Tibial nerve (tissue), 4 donors: ENCODE results near the gene VDR. TPM values are rescaled to one million over a fixed set of nuclear protein-coding genes. Genes with fewer than 3 reads are reported as not detected.

ENCODE experiments used
- DNase-seq, 2 donors: peaks; one replicate each; pipeline ENCODE4 v3.0.0-alpha.2; 2019; ENCODE audit warnings: low spot score in 2 of 2
- H3K27ac ChIP-seq, 4 donors: fragments of 200-600 bp; sonication (generic) in 3 of 4; one replicate each; pipeline ENCODE4 v1.5.1; 2017 to 2019; ENCODE audit warnings: mild to moderate bottlenecking in 1 of 4
- H3K27me3 ChIP-seq, 2 donors: fragments of 200-600 bp; sonication (generic) in 1 of 2; one replicate each; pipeline versions ENCODE4 v1.5.1 to v1.6.0; 2017 to 2019
- H3K36me3 ChIP-seq, 3 donors: fragments of 200-600 bp; sonication (generic); one replicate each; pipeline ENCODE4 v1.5.1; 2018 to 2019
- H3K4me1 ChIP-seq, 4 donors: fragments of 200-600 bp; sonication (generic) in 3 of 4; one replicate each; pipeline ENCODE4 v1.5.1; 2017 to 2019
- H3K4me3 ChIP-seq, 4 donors: fragments of 200-600 bp; sonication (generic) in 3 of 4; one replicate each; pipeline ENCODE4 v1.5.1; 2017 to 2019; ENCODE audit warnings: mild to moderate bottlenecking in 1 of 4, moderate library complexity in 1 of 4
- H3K9me3 ChIP-seq, 4 donors: fragments of 200-600 bp; sonication (generic) in 3 of 4; one replicate each; pipeline ENCODE4 v1.5.1; 2017 to 2019
- CTCF ChIP-seq, 5 experiments: fragments of 200-600 bp in 3 of 5; fragments of 450-650 bp in 2 of 5; sonication (generic) in 3 of 5; IDR thresholded peaks; one replicate each; pipeline ENCODE4 v1.5.1; 2016 to 2019; ENCODE audit warnings: antibody characterized with exemption in 5 of 5, mild to moderate bottlenecking in 3 of 5, moderate library complexity in 2 of 5
- EP300 ChIP-seq, 2 donors: sonication (generic); formaldehyde crosslinking; IDR thresholded peaks; one replicate each; pipeline ENCODE4 v1.6.1; 2017; ENCODE audit warnings: antibody characterized with exemption in 2 of 2, mild to moderate bottlenecking in 1 of 2
- POLR2A ChIP-seq, 2 donors: fragments of 450-650 bp; IDR thresholded peaks; one replicate each; pipeline ENCODE4 v1.6.1; 2017; ENCODE audit warnings: antibody characterized with exemption in 2 of 2, mild to moderate bottlenecking in 2 of 2, moderate library complexity in 2 of 2
- WGBS, 2 donors: methylation state at CpG; one replicate each; pipeline ENCODE4 v1.1.5; 2018; 5-methylcytosine and 5-hydroxymethylcytosine counted together
- total RNA-seq, 4 donors: library from RNA; depleted of rRNA; stranded (reverse); fragments of >200 nt; gene quantifications; one replicate each; pipeline ENCODE4 v1.1.0, GENCODE V29; 2016

The VDR gene
- total RNA-seq, 4 donors from 2014 or later: 0.78 to 6.6 (median 1.1) TPM

- no peak for DNase-seq
- no peak overlapping the region for H3K27ac ChIP-seq
- TF ChIP-seq CTCF (IDR thresholded peaks at IDR 0.05): no peak
- TF ChIP-seq POLR2A (IDR thresholded peaks at IDR 0.05): no peak
- no peak for TF ChIP-seq EP300 (IDR thresholded peaks at IDR 0.05)
- no peak overlapping the region for H3K4me3 ChIP-seq
- 80 to 83% methylated on average over 9 of the region's 9 CpGs for WGBS, 2 donors
- H3K27me3 ChIP-seq: no peaks in the 10 kb centered on the region
- no peaks in the 10 kb centered on the region for H3K36me3 ChIP-seq
- H3K9me3 ChIP-seq: no peaks in the 10 kb centered on the region
- peaks cover 0 to 23% (median 5%) of the 10 kb centered on the region in 4 donors for H3K4me1 ChIP-seq
Observed at GRCh38 chr12:47888153-47888819, 16.5 kb downstream of the VDR start.

- no peak for DNase-seq
- WGBS, 2 donors: 66 to 81% methylated on average over 3 of the region's 3 CpGs
- Histone ChIP-seq H3K4me3 (no peak overlapping the region), H3K36me3 (no peaks in the 10 kb centered on the region), H3K27ac (no peak overlapping the region), H3K9me3 (no peaks in the 10 kb centered on the region), H3K4me1 (peaks cover 0 to 23% (median 12%) of the 10 kb centered on the region in 4 donors), H3K27me3 (no peaks in the 10 kb centered on the region)
- TF ChIP-seq POLR2A (IDR thresholded peaks at IDR 0.05) (no peak), CTCF (IDR thresholded peaks at IDR 0.05) (no peak), EP300 (IDR thresholded peaks at IDR 0.05) (no peak)
Observed at GRCh38 chr12:47887529-47887928, 17.3 kb downstream of the VDR start.

GRCh38 chr12:47886510-47887240 is 18.1 kb downstream of the VDR start:
- 77 to 80% methylated on average over 13 of the region's 13 CpGs for WGBS, 2 donors
- Histone ChIP-seq H3K9me3 (no peaks in the 10 kb centered on the region), H3K36me3 (no peaks in the 10 kb centered on the region), H3K27me3 (no peaks in the 10 kb centered on the region), H3K4me3 (no peak overlapping the region), H3K27ac (no peak overlapping the region), H3K4me1 (peaks cover 0 to 26% (median 19%) of the 10 kb centered on the region in 4 donors)
- no peak for DNase-seq
- TF ChIP-seq EP300 (IDR thresholded peaks at IDR 0.05) (no peak), POLR2A (IDR thresholded peaks at IDR 0.05) (no peak), CTCF (IDR thresholded peaks at IDR 0.05) (no peak)

- peaks cover 0 to 29% (median 19%) of the 10 kb centered on the region in 4 donors for H3K4me1 ChIP-seq
- H3K27me3 ChIP-seq: no peaks in the 10 kb centered on the region
- TF ChIP-seq CTCF (IDR thresholded peaks at IDR 0.05) (no peak), EP300 (IDR thresholded peaks at IDR 0.05) (no peak), POLR2A (IDR thresholded peaks at IDR 0.05) (no peak)
- DNase-seq: no peak
- no peaks in the 10 kb centered on the region for H3K9me3 ChIP-seq
- no peak overlapping the region for H3K27ac ChIP-seq
- H3K36me3 ChIP-seq: no peaks in the 10 kb centered on the region
- no peak overlapping the region for H3K4me3 ChIP-seq
- WGBS, 2 donors: 78 to 79% methylated on average over 2 of the region's 2 CpGs
Observed at GRCh38 chr12:47885566-47885965, 19.2 kb downstream of the VDR start.

GRCh38 chr12:47885012-47885501 is 19.7 kb downstream of the VDR start:
- Histone ChIP-seq H3K4me3 (no peak overlapping the region), H3K9me3 (no peaks in the 10 kb centered on the region), H3K4me1 (peaks cover 0 to 29% (median 19%) of the 10 kb centered on the region in 4 donors), H3K36me3 (no peaks in the 10 kb centered on the region), H3K27ac (no peak overlapping the region), H3K27me3 (no peaks in the 10 kb centered on the region)
- WGBS, 2 donors: 68 to 84% methylated on average over 10 of the region's 10 CpGs
- no peak for DNase-seq
- TF ChIP-seq POLR2A (IDR thresholded peaks at IDR 0.05) (no peak), CTCF (IDR thresholded peaks at IDR 0.05) (no peak), EP300 (IDR thresholded peaks at IDR 0.05) (no peak)
